H7 (cell line): Measurements from ENCODE around the gene RAD51B. TPM values are rescaled to one million over a fixed set of nuclear protein-coding genes. Genes with fewer than 3 reads are reported as not detected.
A peak's percentile ranks its signal among the peaks of the same experiment; 100 is the strongest.

Experiments used
- DNase-seq: peaks from one replicate; pipeline ENCODE4 v3.0.0; 2012
- H3K27me3 ChIP-seq: 2 replicates; pipeline ENCODE4 v1.6.0; 2011; ENCODE audit warnings: mild to moderate bottlenecking, low read length; ENCODE audit not compliant: control insufficient read depth, insufficient read depth
- H3K36me3 ChIP-seq: replicated peaks from 2 replicates; pipeline ENCODE4 v1.5.1; 2011; ENCODE audit warnings: low read length; ENCODE audit not compliant: control insufficient read depth, insufficient read depth
- H3K4me3 ChIP-seq: 2 replicates; pipeline ENCODE4 v1.5.1; 2011; ENCODE audit warnings: low read depth, mild to moderate bottlenecking, control low read depth, low read length, moderate library complexity; ENCODE audit not compliant: insufficient read depth
- total RNA-seq: library from RNA; depleted of rRNA; stranded (reverse); fragments of >200 nt; shearing (Covaris generic); gene quantifications from 2 replicates; pipeline ENCODE4 v1.2.3, GENCODE V29; 2014

The RAD51B gene
- total RNA-seq, 1 experiment from 2014 or later, result 9.6 TPM

DNA sequence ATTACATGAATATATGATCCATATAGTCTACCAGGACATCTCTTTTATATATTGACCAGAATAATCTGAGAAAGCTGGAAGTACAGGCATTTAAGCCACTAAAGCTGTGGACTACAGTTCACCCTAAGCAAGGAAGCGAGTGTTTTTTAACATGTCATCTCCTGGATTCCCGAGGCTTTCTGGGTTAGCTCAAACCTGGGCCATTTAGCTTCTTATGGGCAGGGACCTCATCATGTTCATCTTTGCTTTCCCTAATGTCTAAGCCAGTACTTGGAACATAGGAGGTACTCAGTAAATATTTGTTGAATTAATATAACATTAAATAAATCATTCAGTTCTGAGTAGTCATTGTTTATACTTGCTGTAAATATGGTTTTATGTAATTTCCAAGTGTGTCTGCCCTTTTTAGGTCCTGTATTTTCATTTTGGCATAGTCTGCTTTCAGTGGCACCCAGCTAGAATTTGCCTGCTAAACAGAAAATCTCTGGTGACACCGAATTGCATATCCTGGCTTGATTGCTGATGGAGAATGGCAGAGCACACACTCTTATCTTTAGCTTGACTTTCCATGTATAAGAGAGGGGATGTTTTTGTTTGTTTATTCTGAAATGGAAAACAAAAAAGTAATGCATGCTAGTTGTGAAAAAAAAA is 628.8 kb downstream of the RAD51B start:
- H3K4me3 ChIP-seq, result no peak overlapping the region
- H3K27me3 ChIP-seq, result no peaks in the 10 kb centered on the region
- no peak for DNase-seq
- no peaks in the 10 kb centered on the region for H3K36me3 ChIP-seq

DNA sequence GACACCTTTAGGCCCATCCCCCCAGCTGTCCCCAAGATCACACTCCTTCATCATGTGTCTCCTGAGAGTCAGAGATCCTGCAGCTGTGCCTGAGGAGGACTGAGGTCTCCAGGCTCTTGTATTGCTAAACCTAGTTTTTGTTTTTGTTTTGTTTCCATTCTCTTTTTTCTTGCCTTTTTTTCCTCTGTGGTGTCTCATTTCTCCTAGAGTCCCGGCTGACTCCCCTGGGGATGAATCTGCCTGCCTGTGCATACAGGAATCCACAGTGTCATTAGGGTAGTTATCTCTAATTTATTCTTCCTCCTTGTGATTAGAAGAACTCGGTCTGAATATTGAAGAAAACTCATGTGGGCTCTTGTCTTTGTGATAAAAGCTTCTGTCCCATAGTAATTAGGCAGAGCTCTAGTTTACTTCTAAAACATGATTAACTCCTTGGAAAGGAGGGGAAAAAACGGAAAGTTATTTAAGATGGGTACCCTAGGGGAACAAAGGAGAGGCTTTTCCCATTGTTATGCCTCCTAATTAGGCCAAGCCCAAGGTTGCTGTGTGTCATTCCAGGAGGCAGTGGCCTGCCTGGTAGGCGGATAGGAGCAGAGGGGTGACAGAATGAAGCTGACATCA is 630.1 kb downstream of the RAD51B start:
- no peaks in the 10 kb centered on the region for H3K27me3 ChIP-seq
- no peak overlapping the region for H3K4me3 ChIP-seq
- peak; percentile 62 for DNase-seq
- no peaks in the 10 kb centered on the region for H3K36me3 ChIP-seq

GRCh38 chr14:68450391-68451120 is 631.0 kb downstream of the RAD51B start:
- Histone ChIP-seq H3K4me3 (no peak overlapping the region), H3K36me3 (no peaks in the 10 kb centered on the region), H3K27me3 (no peaks in the 10 kb centered on the region)
- DNase-seq, result no peak

DNA sequence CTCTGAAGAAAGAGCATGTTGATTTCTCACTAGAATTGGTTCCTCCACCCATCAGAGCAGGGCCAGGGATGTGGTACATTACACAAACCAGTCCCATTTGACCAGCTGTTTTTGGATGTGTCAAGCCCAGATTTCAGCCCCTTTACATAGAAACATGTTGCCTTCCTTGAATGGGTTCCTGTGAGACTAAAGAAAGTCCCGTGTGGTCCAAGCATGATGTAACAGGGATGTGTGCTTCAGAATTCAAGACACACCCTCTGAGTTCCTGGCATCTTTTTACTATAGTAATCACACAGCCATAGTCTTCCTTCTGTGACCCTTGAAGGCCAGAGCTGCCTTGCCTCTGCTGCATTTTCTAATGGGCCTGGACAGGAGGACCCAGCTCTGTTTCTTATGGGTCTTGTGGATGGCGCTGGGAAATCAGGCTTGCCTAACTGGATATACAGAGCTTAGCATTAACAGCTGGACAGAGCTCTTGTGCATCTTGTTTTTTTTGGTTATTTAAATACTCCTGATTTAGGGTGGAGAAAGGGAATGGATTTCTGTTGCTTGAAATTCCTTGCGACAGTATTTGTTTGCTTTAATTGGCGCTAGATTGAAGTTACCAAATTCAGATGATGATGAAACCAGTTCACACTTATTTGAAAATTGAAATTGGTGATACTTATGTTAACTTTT is 632.3 kb downstream of the RAD51B start:
- Histone ChIP-seq H3K36me3 (no peaks in the 10 kb centered on the region), H3K4me3 (no peak overlapping the region), H3K27me3 (no peaks in the 10 kb centered on the region)
- no peak for DNase-seq

- DNase-seq, result no peak
- H3K27me3 ChIP-seq, result no peaks in the 10 kb centered on the region
- H3K4me3 ChIP-seq, result no peak overlapping the region
Measured at GRCh38 chr14:68458253-68458652, 638.7 kb downstream of the RAD51B start.

GRCh38 chr14:68458840-68459469 is 639.4 kb downstream of the RAD51B start:
- DNase-seq, result peak; percentile 25
- H3K27me3 ChIP-seq, result no peaks in the 10 kb centered on the region
- H3K36me3 ChIP-seq, result no peaks in the 10 kb centered on the region
- no peak overlapping the region for H3K4me3 ChIP-seq

More at GRCh38 chr14:68458253-68458652, 638.7 kb downstream of the RAD51B start:
- no peaks in the 10 kb centered on the region for H3K36me3 ChIP-seq

- Histone ChIP-seq H3K4me3 (no peak overlapping the region), H3K27me3 (no peaks in the 10 kb centered on the region), H3K36me3 (no peaks in the 10 kb centered on the region)
- no peak for DNase-seq
Measured at GRCh38 chr14:68459480-68460136, 640.0 kb downstream of the RAD51B start.

GRCh38 chr14:68460541-68460940 is 641.0 kb downstream of the RAD51B start:
- Histone ChIP-seq H3K27me3 (no peaks in the 10 kb centered on the region), H3K36me3 (no peaks in the 10 kb centered on the region), H3K4me3 (no peak overlapping the region)
- no peak for DNase-seq

DNA sequence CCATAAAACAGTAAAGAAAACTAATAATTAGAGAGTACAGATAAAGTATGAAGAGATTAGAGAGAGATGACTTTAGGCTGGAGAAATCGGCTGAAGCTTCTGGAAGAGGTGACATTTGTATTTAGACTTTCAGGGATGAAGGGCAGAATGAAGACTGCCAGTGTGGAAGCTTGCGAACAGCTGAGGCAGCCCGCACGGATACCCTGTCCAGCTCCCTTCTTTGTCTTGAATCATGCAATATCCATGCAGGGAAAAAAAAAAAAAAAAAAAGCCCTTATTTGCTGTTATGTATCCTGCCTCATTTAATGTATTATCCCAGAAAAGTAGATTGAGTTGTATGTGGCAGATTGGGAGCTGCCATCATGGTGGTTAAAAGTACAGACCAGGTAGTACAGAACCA is 641.5 kb downstream of the RAD51B start:
- H3K36me3 ChIP-seq, result no peaks in the 10 kb centered on the region
- DNase-seq, result no peak
- no peak overlapping the region for H3K4me3 ChIP-seq
- no peaks in the 10 kb centered on the region for H3K27me3 ChIP-seq

DNA sequence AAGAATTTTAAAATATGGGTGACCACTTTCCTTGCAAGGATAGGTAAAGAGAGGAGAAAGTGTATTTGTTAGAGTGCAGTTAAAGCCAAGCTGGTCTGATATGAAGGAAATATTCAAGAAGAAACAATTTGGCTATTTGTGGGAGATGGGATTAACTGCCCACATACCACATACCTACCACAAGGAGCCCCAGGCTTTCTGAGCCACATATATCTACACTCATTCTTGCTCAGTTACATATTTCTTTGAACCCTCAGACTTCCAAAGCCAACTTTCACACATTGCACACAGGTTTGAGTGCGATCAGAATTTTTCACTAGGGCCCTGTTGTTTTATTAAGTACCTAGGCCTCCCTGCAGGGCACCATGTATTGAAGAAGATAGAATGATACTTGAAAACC is 643.1 kb downstream of the RAD51B start:
- Histone ChIP-seq H3K36me3 (no peaks in the 10 kb centered on the region), H3K27me3 (no peaks in the 10 kb centered on the region), H3K4me3 (no peak overlapping the region)
- no peak for DNase-seq

- no peaks in the 10 kb centered on the region for H3K27me3 ChIP-seq
- no peak overlapping the region for H3K4me3 ChIP-seq
- H3K36me3 ChIP-seq, result no peaks in the 10 kb centered on the region
- DNase-seq, result no peak
Measured at GRCh38 chr14:68463299-68463698, 643.7 kb downstream of the RAD51B start.

DNA sequence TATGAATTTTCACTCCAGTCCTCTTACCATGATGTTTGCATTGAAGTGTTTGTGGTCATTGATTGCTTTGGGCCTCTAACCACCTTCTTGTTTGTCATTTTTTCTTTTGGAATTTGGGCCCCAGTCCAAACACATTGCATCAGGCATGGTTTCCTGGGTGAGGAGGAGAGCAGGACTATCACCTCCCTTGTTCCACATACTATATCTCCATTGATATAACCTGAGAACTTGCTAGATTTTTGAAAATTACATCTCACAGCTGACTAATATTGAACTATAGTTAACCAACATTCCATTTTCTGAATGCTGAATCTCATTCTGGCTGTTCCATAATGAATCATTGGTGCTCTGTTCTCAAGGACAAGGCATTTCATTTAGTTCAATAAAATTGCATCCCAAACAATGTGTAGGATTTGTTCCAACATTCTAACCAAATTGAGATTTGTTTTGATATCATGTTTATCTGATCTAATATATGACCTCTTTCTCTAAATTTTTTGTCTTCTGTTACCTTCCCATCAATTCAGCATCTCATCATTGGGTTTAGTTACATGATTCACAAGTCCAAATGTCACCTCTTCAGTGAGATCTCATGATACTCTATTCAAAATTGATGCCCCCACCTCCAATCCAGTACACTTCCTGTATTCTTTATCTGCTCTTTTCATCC is 644.3 kb downstream of the RAD51B start:
- Histone ChIP-seq H3K4me3 (no peak overlapping the region), H3K27me3 (no peaks in the 10 kb centered on the region), H3K36me3 (no peaks in the 10 kb centered on the region)
- no peak for DNase-seq

GRCh38 chr14:68464711-68465110 is 645.1 kb downstream of the RAD51B start:
- Histone ChIP-seq H3K4me3 (no peak overlapping the region), H3K27me3 (no peaks in the 10 kb centered on the region), H3K36me3 (no peaks in the 10 kb centered on the region)
- DNase-seq, result no peak
